ENCODE data around the gene COQ8A. TPM values are rescaled to one million over a fixed set of nuclear protein-coding genes. Genes with fewer than 3 reads are reported as not detected.

COQ8A gene
- total RNA-seq, 1 donor from 2014 or later: 109 TPM

DNA sequence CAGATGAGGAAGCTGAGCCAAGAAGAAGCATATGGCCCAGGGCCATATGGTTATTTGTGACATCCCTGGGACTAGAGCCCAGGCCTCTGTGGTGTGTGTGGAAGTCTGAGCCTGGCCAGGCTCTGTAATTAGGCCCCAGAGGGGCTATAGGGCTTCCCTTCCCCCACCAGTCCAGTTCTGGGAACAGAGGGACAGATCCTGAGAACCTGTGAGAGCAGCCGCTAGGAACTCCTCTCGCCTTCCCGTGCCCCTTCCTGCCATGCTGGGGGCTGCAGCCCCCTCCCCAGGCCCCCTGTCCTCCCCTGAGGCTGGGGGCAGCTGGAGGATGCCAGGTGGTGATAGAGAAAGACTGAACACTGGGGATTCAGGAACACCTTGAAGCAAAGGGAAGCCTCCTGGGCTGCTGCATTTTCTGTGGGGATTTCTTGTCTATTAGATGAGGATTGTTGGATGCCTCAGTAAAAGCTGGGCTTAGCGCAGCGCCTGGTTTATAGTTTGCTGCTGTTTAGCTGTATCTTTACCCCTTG, 33.3 kb downstream of the COQ8A start:
- no peak for DNase-seq (ENCODE audit: low spot score)

DNA sequence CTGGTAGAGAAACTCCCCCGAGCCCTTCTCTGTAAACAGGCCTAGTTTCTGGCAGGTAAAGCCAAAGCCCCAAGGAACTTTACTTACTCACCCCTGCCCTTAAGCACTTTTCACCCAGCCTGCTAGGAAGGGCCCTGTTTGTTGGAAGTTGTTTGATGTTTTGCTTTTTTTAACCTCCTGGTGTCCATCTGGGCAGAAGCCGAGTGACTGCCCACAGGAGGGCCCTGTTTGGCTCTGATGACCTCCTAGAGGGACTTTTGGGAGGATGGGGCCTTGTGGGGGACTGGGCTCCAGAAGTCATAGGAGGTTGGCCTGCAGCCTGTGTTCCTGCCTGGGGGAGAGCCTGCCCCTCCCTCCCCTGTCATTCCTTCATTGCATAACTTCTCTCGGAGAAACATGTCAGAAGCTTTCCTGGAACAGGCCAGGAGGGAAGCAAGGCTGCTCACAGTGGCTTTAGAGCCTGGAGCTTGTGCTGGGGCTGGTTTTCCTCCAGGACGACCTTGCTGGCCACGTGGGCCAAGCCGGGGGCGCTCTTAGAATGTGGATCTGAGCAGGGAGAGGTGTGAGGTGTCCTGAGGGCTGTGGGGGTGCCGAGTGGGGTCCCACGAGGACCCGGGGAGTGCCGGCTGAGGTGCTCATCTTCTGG, 33.9 kb downstream of the COQ8A start:
- DNase-seq (ENCODE audit: low spot score): peak; percentile 52

DNA sequence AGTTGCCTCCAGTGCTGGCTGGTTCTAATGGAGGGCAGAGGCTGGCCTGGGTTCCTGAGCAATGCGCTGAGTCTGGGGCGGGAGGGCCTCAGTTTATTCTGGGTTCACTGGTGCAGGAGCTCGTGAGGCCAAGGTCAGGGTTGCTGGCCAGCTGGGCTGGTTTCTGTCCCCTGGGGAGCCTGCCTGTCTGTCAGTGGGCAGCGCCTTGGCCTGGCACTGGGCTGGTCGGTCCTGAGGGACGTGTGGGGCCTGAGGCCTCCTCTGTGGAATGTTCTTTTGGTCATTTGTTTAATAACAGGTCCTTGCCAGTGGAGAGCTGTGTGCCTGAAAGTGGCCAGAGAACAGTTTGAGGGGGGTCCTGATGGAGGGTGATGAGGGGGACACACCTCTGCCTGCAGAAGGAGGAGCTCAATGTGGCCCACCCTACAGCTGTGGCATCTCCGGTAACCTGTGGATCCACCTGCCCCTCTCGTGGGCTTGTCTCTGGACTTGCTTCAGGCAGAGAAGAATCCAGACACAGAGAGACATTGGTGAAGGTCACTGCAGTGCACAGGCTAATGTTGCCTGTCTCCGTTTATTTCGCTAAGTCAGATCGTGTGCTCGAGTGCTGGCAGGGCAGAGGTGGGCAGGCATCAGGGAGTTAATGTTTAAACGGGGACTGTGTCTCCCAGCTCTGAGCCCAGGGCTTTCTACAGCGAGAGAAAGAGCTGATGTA, 34.6 kb downstream of the COQ8A start:
- peak; percentile 44 for DNase-seq (ENCODE audit: low spot score)

DNA sequence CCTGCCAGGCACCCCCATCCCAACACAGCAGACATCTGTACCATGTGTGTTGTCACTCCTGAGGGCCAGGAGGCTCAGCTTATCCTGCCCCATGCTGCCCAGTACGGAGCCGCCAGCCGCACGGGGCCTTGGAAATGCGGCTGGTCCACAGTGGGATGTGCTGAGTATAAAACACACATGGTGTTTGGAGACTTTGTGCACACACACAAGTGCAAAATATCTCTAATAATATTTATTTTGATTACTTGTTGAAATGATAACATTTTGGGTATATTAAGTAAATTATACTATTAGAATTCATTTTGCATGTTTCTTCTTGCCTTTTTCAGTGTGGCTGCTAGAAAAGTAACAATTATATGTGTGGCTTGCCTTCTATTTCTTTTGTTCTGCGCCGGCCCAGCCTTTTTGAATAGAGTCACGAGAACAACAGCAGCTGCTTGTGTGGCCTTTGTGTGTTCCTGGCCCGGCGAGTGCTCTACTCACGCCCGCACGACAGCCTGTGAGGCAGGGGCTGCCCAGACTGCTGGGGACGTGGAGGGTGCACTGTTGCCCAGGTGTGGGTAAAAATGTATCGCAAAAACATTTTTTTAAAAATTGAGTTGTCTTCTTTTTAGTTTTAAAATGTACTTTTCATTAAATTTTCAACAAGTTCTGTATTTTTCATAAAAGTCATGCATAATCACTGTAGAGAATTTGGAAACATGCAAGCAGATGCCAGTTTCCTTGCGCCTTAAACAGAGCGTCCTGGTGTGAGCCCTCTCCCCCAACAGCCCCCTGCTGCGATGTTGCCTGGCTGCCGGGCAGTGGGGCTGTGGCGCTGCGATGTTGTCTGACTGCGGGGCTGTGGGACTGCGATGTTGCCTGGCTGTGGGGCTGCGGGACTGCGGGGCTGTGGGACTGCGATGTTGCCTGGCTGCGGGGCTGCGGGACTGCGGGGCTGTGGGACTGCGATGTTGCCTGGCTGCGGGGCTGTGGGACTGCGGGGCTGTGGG, 35.5 kb downstream of the COQ8A start:
- no peak for DNase-seq (ENCODE audit: low spot score)

DNA sequence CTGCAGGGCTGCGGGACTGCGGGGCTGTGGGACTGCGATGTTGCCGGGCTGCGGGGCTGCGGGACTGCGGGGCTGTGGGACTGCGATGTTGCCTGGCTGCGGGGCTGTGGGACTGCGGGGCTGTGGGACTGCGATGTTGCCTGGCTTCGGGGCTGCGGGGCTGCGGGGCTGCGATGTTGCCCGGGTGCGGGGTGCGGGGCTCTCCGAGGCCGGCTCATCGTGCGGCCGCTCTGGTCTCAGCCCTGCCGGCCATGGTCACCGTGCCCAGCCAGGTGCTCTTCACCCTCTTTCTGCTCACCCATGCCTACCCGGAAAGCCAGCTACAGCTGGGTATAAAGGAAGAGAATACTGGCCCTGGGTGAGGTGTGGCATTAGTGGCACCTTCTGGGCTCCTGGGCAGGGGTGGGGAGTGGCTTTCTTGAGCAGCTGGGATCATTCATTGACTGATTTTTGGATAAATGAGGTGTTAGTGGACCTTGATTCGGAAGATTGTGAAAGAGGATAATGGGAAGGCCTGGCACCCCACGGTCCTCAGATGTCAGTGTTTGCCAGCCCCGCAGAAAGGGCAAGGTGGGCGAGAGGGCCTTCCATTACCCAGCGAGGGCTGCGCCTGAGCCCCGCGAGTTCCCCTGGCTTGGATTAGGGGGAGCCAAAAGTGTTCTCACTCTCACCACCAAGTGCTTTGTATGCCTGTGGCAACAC, 36.3 kb downstream of the COQ8A start:
- DNase-seq (ENCODE audit: low spot score): no peak

DNA sequence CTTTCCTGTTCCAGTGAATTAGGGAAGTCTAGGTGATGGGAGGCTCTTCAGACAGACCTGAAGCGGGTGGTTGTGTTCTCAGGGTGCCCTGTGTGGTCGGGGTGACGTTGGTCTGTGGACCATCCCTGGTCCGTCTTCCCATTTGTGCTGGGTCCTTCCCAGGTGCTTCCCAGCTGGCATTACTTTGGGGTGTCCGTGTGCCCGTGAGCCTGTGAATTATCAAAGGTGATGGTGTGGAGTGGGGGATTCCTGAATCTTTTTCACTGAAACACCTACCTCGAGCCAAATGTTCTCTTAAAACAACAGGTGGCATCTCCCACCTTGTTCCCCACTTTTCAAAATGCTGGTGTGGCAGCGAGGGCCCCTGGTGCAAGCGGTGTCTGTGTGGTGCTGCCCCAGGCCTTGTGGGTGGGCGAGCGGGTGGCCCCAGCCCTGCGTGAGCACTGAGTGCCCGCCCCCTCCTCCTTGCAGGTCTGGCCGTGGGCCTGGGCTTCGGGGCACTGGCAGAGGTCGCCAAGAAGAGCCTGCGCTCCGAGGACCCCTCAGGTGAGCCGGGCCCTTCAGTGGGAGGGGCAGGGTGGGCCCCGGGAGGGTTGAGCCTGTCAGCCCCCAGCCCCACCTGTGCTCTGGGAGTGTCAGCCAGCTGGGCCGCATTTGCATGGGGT, 37.0 kb downstream of the COQ8A start:
- no peak for DNase-seq (ENCODE audit: low spot score)

DNA sequence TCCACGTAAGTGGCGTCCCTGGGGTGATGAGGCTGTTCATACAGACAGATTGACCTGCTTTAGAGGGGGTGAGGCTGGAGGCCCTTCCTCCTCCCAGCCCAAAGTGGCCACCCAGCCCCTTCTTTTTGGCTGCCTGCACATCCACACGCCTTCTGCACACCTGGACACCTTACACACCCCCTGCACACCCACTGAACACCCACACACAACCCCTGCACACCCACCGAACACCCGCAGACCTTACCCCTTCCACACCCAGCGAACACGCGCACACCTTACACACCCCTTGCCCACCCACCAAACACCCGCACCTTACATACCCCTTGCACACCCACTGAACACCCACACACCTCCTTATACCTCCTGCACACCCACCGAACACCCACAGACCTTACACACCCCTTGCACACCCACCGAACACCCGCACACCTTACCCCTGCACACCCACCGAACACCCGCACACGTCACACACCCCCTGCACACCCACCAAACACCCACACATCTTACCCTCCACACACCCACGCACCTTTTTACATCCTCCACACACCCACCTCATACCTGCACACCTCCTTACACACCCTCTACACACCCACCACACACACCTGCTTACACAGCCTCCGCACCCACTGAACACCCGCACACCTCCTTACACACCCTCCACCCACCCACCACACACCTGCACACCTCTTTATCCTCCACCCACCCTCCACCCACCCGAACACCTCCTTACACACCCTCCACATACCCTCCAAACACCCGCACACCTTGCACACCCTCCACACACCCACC, 37.7 kb downstream of the COQ8A start:
- DNase-seq (ENCODE audit: low spot score): no peak

DNA sequence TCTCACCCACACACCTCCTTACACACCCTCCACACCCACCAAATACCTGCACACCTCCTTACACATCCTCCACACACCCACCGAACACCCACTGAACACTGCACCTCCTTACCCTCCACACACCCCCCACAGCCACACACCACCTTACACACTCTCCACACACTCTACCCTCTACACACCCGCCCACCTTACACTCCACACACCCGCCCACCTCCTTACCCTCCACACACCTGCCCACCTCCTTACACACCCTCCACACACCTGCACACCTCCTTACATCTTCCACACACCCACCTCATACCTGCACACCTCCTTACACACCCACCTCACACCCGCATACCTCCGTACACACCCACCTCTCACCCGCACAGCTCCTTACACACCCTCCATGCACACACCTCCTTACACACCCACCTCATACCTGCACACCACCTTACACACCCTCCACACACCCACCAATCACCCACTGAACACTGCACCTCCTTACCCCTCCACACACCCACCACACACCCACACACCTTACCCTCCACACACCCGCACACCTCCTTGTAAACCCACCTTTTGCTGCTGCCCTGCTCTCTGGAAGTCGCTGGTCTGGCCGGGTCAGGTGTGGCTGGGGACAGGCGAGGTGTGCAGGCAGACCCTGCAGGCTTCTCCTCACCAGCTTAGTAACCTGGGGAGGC, 38.5 kb downstream of the COQ8A start:
- no peak for DNase-seq (ENCODE audit: low spot score)

DNA sequence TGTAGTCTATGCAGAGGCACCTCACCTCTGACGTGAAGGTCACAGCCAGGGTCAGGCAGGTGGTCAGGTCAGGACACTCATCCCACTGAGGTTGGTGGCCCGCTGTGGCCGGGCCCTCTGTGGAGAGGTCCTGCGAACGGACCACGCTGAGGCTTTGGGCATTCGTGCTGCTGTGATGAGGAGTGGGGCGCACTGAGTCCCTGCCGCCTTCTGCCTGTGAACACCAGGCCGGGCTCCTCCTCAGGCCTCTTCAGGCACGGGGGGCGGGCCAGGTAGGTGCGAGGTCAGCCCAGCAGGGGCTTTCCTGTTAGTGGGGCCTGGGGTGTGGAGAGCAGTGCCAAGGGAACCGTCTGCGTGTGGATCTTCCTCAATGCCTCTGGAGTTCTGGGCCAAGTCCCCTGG, 39.0 kb downstream of the COQ8A start:
- DNase-seq (ENCODE audit: low spot score): no peak

DNA sequence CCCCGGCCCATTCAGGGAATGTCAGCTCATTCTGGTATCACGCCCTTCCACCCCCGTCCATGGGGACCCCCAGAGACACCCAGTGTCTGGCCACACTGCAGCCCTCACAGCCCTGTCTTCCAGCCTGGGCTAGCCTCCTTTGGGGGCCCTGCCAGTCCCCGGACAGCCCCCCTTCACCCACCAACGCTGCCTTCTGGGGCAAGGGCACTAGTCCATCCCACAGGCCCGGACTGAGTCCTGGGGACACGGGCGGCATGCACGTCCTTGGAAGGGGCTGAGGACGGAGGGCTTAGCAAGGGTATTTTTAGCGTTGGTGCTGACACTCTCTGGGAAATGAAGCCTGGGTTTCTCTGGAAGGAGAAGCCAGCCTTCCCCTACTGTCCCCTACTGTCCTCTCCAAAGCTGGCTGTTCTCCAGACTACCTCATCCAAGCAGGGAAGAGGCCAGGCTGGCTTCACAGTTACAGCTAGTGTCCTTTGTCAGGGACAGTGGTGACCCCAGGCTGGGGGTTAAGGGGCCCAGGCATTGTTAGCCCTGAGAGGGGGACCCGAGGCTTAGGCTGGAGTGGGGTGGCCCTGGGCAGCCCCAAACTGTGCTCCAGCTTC, 39.5 kb downstream of the COQ8A start:
- DNase-seq (ENCODE audit: low spot score): no peak

DNA sequence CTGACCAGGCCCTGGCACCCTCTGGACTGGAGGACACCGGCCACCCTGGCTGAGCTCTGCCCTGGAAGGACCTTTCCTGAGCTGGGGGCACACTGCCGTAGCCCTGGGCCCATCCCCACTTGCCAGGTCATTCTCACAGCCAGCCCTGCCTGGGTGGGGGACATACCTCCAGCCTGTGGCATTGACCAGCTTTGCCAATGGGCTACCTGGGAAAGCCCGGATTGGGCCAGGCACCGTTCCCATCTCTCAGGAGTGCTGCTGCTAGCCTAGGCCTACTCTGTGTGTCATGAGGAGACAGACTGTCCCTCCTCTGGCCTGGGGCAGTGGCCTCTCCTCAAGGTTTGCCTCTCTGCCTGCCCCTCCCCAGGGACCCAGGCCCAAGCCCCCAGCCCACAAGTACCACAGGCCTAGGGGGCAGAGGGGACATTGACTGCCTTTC, 40.0 kb downstream of the COQ8A start:
- DNase-seq (ENCODE audit: low spot score): no peak

DNA sequence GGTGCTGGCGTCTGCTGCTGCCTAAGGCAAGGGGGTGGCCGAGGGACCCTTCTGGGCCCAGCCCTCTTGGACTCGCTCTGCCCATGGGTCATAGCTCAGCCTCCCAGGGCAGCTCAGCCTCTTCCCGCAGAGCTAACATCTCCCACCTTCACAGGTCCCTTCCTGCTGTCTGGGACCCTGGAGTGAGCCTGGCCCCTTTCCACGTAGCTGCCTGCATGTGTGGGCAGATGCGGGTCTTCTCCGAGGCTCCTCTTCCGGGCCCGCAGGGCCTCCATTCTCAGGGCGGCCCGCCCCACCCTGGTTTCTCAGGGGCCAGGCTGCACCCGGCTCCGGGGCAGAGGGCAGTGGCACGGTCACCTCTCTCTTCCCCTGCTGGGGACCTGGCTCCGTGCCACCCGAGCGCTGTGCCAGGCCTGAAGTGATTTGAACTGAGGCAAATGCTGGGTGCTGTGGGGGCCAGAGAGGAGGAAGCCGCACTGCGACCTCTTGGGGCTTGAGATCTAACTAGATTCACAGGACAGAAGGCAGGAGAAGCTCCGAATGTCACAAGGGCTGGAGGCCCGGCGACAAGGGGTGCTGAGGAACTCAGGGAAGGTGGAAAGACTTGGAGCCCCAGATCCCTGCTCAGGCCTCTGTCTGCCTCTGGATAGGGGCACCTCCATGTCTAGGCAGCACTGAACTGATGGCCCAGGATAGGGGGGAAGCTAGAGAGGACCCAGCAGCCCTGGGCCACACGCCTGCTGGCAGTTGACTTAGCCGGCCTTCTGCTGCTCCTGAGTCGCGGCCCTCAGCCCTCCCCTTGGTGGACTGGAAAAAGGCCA, 40.7 kb downstream of the COQ8A start:
- peak; percentile 56 for DNase-seq (ENCODE audit: low spot score)

DNA sequence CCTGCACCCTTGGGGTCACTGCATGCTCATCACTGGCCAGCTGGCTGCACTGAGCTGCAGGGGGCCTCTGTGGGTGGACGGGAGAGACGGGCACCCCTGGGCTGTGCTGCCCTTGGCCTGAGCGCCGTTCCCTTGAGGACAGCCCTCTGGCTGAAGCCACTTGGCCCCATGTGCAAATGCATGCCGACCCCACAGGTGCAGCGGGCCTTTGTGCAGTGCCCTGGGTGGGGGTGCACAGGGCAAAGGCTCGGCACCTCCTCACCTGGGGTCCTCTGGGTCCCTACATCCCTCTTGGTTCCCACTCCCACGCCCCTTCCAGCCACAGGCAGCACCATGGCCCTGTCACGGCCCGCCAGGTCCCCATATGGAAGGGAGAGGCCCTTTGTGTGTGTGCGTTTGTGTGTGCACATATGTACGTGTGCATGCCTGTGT, 41.3 kb downstream of the COQ8A start:
- no peak for DNase-seq (ENCODE audit: low spot score)

DNA sequence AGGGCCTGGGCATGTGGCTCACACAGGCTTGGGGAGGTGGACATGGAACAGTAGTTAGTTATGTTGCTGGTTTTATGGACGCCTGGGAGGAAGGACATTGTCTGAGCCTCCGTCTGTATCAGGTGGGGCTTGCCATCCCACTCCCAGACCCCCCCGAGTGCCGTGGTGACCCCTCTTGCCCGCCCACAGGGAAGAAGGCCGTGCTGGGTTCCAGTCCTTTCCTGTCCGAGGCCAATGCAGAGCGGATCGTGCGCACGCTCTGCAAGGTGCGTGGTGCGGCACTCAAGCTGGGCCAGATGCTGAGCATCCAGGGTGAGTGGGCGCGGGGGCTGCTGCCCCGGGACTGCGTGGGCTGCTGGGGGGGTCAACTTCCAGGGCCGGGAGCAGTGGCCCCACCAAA, 41.7 kb downstream of the COQ8A start:
- DNase-seq (ENCODE audit: low spot score): no peak

DNA sequence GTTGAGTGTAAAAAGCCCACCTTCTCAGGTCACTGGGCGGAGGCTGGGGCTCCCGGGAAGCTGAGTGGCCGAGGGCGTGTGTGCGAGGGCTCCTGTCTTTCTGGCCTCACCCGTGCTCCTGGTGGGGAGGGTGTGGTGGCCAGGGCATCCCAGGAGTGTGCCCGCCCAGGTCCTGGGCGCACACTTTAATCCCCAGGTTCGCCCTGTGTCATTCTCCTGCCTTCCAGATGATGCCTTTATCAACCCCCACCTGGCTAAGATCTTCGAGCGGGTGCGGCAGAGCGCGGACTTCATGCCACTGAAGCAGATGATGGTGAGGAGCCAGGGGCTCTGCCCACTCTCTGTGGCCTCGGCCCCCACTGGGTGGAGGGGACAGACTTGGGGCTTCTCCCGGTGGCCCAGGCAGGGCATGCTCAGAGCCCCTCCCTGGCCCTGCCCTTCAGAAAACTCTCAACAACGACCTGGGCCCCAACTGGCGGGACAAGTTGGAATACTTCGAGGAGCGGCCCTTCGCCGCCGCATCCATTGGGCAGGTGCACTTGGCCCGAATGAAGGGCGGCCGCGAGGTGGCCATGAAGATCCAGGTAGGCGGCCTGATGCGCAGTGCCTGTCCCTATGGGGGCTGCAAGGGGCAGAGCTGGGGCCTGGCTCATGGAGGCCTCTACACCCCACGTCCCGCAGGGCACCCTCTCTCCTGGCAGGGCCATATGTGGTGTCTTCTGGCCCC, 42.5 kb downstream of the COQ8A start:
- no peak for DNase-seq (ENCODE audit: low spot score)

DNA sequence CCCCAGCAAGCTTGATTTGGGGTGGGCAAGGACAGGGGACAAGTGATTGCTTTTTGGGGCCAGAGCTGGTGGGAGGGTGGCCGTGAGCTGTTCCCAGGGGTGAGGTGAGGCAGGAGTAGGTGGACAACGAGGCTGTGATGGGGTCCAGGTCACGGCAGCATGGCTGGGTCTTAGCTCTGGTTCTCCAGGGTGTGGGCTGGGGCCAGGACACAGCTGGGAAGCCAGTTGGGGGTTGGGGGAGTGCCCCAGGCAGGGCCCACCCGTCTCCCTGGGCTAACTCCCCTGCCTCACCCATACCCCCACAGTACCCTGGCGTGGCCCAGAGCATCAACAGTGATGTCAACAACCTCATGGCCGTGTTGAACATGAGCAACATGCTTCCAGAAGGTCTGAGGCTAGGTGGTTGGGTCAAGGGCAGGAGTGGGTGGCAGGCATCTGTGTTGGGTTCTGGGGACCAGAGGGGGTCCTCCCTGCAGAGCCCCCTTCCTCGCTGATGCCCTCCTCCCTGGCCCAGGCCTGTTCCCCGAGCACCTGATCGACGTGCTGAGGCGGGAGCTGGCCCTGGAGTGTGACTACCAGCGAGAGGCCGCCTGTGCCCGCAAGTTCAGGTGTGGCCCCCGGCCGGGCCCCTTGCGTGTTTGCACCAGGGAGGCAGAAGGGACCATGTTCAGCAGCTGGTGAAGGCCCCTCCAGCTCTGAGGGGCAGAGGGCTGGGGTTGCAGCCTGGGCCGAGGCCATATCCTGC, 43.3 kb downstream of the COQ8A start:
- DNase-seq (ENCODE audit: low spot score): no peak

DNA sequence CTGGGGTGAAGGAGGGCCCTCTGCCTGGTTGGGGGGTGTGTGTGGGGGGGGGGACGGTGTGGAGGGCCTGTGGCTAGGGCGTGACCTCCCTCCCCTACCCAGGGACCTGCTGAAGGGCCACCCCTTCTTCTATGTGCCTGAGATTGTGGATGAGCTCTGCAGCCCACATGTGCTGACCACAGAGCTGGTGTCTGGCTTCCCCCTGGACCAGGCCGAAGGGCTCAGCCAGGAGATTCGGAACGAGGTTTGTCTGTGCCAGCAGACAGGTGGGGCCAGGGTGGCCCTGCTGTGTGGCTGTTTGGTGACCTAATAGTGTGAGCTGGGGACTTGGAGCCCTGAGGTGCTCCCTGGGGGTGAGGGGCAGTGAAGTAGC, 43.9 kb downstream of the COQ8A start:
- DNase-seq (ENCODE audit: low spot score): no peak
